HUDEP-2 (cell line): ENCODE measurements around the gene WDR75.

Experiments
- DNase-seq, 76 experiments: peaks; one replicate each; lab custom pipeline; 2025; ENCODE audit not compliant: unreplicated experiment in 76 of 76; lab: John Stamatoyannopoulos, UW

The WDR75 gene

DNA sequence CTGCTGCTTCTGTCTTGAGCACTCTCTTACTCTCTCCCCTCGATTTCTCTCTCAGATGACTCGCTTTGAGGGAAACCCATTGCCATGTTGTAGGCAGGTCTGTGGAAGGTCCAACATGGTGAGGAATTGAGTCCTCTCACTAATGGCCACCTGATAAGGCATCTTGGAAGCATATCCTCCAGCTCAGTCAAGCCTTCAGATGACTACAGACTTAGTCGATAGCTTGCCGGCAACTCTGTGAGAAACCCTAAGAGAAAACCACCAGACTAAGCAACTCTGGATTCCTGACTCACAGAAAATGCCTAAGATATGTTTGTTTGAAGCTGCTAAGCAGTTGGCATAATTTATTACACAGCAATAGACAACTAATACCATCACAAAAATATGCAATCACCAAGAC lies 51.2 kb downstream of the WDR75 start:
- no peak for DNase-seq

DNA sequence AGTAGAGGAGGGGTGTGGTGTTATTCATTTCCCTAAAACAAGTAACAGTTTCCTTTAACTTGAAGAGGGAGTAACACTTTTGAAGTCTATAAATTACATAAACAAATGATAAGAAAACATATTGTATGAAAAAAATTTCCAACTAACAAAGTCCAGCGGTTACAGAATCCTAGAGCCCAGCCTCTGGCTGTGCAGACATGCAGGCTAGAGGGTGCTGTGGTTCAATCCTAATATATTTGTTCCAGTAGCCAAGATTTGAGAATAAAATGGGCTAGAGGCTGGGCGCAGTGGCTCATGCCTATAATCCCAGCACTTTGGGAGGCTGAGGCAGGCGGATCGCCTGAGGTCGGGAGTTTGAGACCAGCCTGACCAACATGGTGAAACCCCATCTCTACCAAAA lies 56.9 kb downstream of the WDR75 start:
- DNase-seq = no peak

DNA sequence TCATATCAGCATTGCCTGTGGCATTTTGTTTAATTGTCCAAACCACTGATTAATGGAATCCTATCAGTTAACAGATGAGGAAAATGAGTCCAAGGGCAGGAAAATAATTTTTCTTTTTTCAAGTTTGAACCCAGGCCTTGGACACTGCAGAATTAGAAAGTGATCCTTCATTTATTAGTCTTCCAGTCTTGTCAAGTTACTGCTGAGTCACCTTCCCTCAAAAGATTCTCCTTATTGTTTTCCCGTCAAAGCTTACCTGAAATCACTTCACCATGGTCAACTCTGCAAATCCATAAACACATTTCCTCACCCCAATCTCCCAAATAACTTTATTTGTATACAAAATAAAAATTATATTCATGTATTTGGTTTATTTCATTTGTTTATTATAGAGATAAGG lies 57.9 kb downstream of the WDR75 start:
- DNase-seq = no peak

DNA sequence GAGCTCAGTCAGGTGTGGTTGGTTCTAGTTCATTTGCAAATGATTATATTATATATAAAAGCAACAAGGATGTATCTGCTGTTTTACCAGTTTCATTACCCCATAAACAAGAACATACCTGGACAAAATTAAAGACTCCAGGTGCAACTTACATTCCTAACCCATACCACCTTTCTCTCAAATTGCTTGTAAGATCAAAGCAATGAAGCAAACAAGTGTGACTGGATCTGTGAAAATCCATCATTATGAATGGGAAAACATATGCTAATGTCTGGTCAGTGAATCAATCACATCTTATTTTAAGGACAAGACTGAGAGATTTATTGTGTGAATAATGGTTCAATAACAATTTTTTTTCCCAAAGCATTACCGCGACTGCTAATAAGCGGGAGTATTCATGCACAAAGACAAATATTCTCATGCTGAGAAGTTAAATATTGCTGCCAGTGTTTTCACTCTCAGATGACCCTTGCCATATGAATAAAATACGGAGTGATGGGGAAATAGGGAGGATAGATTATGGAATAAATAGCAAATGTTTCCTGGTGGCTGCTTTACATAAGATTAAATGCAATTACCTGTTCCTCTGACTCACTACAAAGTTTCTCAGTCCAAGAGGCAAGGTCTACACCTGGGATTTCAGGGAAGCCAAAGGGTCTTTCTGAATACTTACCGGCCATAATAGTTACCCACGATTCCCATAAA lies 59.3 kb downstream of the WDR75 start:
- DNase-seq = no peak

DNA sequence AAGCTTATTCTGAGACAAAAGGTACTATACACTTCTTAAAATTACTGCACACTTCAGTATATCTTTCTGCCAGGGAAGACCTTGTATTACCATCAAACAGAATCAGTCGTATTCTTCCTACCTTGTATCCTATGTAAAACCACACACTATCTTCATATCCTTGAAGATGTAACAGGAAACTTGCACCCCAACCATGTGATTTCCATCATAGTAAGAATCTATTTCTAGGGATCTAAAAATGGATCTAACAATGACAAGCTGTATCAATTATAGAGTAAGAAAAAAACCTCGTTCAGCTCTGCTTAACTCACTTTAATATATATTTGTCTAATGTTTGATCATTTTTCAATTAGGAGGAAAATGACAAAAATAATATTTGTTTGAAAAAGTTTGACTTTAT lies 60.2 kb downstream of the WDR75 start:
- no peak for DNase-seq

DNA sequence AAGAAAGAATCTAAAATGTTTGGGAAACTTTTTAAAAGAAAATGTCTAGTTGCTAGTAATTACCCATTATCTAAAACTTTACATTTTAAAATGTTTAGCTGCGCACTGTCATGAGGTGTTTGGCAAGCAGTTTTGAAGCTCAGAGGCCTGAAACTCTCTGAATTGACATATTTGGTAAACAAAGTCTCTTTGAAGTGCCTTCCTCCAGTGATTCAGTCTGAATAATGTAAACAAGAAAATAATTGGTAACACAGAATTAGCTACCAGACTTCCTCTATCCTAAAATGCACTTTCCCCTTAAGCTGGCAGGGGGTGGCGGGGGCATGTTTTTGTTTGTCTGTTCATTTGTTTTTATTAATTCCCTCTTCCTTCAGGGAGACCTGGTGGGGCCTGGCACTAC lies 61.4 kb downstream of the WDR75 start:
- DNase-seq = no peak

DNA sequence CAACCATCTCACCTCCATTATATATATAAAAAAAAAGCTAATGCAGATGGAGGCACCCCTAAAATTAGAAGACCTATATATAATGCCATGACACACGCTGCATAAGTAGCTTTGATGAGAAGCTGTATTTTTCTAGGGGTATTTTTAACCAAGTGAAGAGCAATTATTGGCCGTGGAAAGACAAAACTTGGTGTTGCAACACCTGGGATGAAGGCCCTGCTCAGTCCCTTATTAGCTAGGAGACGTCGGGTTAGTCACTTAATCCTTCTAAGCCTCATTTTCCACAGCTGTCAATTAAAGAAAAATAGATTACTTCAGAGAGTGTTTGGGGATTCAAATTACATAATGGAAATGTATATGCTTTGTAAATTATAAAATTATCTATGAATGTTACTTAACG lies 63.0 kb downstream of the WDR75 start:
- no peak for DNase-seq

DNA sequence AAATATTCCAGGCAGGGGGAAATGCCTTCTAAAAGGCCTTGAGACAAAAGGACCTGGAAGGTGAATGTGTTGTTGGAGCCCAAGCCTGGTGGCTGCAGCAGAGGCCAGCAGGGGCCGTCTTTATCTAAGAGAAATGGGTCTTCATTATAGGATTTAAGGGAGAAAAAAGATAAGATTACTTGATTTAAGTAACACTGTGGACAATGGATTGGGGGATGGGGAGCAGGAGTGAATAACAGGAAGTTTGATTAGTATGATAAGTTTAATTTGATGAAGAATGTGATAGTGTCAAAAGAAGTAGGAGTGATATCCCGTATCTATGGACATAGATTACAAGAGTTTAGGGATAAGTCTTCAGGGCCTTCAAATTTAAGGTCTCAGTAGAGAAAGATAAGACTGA lies 64.2 kb downstream of the WDR75 start:
- peak in 7 of 76 experiments; percentile 3 to 28 (median 16) for DNase-seq

DNA sequence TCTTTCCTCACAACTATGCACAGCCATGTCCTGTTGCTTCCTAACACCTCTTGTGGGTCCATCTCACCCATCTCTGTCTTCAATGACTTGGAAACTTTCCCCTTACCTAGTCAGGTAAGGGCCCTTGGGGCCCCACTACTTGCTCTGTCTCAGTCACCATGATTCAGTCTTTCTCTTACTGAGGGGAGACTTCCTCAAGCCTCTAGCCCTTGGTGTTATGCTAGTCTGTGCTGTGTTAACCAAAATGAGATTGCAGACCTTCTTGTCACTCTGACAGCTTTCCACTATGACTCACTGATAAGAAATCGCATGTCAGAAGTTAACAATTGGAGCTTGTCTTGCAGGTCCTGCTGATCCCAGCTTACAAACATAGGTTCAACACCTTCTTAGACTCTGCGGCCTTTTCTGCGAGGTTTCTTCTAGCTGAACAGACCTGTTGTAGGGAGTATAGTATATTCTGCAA lies 65.3 kb downstream of the WDR75 start:
- peak in 52 of 76 experiments; percentile 5 to 87 (median 60) for DNase-seq

DNA sequence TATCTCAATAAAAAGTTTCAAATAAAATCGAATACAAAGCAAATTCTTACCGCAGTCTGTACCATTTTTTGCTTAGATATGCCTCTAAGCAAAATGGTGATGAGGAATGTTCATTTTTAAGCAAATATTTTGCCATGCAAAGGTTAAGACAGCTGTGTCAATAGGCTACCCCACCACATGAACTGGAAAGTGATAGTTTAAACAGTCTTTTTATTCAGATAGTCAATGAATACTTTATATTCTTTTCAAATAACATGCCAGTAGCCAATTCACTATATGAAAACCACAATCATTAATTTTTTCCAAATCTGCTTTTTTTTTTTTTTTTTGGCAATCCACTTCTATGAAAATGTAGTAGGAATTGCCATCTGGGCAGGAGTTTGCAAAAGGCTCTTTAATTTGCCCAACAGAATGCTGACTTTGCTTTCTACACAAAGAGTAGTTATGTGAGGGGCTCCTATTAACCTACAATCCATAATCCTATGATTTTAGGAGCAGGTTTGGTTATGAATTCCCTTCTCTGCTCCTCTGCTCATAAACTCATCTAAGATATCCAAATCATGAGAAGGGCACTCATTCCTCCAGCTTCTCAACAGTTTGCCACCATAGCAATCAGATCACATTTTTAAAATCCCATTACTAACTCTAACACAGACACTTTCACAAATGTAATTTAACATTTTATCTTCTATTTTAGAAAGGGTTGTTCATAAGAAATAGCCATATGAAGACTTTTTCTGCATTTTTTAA lies 70.1 kb downstream of the WDR75 start:
- DNase-seq = no peak

DNA sequence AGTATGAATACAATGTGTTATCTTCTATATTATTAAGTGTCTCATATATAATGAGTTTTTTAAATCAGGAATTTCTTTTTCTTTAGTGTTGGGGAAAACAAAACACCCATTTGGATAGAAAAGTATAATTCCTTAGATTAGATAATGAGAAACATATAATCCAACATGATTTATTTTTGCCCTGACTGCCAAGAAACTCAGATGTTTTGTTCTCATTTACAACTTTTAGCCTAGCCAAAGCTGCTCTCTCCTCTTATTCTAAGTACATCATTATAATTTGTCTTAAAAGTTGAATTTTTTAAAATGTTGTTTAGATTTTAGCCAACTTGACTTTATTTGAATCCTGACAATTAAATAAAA lies 70.7 kb downstream of the WDR75 start:
- DNase-seq = no peak

DNA sequence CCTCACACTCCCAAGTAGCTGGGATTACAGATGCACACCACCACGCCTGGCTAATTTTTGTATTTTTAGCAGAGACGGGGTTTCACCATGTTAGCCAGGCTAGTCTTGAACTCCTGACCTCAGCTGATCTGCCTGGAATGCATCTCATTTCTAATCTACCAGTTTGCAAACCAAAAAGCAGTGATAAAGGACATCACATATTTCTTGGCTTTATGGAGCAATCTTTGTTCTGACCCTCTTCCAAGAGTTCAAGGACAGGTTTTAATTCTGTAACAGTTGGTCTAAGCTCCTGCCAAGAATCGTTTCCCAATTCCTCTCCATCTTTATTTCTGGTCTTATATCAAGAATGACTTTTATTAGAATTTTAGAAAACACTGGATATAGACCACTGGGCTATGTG lies 71.6 kb downstream of the WDR75 start:
- no peak for DNase-seq

DNA sequence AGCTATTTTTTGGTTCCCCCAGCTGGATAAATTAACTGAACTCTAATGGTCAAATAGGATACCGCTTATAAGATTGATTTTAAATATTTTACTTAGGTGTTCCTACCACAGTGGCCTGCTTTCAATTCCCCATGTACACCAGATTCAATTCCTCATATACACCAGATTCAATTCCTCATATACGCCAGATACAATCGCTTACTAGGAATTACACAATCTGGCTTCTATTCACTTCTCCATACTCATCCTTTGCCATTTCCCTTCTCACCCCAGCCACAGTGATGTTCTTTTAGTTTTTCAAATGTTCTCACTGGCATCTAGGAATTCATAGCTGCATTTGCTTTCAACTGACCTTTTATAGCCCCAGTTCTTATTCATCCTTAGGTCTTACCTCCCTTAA lies 72.8 kb downstream of the WDR75 start:
- no peak for DNase-seq

DNA sequence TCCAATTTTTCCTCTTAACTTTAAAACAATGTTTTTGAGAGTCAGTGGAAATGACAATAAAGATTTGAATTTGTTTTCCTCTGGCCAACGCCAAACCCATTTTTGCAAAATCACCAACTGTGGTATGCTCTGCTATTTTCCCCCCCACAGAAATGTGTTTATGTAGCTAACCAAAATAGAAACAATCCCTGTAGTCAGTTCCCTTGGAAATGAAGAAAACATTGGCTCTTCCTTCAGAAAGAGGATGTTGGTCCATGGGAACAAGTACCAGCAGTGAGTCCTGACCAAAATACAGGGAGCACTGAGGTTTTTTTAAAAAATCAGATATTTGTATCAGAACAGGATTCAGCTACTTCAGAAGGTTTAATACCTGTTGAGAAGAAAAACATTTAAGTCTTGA lies 74.0 kb downstream of the WDR75 start:
- DNase-seq = no peak

DNA sequence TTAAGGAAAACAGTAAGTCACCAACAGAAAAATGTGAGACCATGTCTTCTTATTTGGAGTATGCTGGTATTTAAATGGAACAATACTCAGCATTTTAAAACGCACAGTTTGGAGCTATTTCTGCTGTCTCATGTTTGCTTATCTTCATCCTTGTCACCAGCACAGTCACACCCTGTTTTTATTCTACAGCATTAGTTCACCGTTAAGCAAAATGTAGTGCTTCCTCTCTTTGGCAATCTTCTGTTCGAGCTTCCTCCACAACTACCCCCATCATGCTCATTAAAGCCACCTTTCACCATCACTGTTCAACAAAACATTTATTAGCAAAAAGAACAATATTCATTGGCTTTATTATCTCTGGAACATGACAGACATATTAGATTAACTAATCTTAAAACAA lies 75.3 kb downstream of the WDR75 start:
- DNase-seq = peak in 30 of 76 experiments; percentile 9 to 67 (median 34)

DNA sequence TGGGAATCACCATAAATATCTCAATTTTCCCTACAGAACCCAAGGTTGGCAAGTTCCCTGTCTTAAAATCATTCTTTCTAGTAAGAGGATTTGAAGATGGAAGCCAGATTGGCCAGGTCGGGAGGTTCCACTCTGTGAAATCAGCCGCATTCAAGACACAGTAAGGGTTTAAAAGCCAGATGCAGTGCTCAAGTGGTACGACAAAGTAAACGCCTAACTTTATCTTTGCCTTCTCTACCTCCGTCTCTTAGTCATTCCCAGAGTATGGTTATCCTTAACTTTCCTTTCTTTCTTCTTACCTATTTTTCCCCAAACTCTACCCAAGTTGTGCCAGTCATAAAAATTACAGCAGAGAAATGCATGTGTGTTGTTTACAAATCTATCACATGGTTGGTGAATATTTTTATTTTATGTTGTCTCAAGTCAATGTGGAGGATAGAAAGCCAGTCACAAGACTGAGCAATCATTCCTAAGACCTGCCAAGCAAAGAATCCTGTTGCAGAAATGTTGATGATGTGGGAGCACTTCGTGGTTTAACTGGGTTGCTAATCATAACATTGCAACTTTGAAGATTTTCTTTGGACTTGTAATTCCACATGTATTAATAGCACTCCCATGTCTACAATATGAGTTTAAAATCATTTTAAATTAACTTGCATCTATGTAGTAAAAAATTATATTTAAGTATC lies 76.7 kb downstream of the WDR75 start:
- DNase-seq = no peak

DNA sequence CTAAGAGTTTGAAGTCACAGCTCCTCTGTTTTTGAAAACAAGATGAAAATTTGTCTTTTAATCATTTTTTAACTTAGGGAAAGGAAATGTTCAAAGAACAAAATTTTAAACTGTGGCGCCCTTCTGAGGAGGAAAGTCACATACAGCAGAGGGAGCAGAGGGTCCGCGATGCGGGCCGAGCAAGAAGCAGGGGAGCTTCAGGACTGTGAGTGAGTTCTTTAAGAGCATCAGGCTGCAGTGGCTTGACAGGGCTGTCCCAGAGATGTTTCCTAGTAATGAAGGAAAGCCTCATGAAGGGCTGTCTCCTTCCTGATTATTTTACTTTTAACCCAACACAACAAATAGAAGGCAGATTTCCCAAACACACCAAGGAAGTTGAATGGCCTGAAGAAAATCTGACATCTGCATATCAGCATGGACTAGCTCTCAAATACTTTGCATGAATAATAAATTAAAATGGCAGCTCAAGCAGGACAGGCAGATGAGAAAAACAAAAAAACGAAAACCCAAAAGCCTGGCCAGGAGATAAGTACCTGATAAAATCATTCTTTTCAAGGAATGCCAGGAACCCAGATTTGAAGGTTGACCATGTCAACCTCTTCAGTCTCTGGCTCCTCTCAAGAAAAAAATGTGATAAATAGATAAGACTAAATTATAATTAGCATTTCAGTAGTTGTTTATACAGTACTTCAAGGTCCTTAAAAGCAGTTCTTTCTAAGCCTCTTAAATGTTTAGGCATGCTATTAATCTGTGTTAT lies 78.5 kb downstream of the WDR75 start:
- no peak for DNase-seq

DNA sequence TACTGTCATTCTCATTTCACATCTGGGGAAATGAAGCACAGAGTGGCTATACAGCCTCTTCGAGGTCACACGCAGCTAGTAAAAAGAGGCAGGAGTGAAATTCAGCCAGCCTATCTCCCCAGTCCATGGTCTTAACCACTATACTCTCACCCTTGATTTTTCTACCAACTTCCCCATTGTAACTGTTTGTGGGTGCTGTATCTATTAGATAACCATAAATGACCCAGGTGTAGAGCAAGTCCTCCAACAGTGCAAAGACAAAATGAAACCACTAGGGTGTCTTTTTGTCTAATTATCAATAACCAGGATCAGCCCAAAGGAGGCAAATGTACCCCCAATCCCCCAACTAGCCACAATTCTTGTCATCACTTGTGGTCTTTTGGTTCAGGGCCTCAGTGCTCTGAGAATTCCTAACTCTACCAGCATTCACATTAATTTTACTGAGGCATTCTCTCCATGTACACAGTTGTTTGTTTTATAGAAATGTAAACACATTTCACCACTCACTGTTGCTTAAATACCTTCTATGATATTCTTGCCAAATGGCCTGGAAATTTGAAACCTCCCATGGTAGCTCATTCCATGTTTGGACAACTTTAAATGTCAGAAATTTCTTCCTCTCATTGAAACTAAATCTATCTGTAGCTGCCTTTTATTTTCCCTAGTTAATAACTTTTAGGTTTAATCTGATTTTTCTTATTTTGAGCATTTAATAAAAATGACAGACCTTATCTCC lies 80.6 kb downstream of the WDR75 start:
- DNase-seq = peak in 47 of 76 experiments; percentile 6 to 84 (median 32)

DNA sequence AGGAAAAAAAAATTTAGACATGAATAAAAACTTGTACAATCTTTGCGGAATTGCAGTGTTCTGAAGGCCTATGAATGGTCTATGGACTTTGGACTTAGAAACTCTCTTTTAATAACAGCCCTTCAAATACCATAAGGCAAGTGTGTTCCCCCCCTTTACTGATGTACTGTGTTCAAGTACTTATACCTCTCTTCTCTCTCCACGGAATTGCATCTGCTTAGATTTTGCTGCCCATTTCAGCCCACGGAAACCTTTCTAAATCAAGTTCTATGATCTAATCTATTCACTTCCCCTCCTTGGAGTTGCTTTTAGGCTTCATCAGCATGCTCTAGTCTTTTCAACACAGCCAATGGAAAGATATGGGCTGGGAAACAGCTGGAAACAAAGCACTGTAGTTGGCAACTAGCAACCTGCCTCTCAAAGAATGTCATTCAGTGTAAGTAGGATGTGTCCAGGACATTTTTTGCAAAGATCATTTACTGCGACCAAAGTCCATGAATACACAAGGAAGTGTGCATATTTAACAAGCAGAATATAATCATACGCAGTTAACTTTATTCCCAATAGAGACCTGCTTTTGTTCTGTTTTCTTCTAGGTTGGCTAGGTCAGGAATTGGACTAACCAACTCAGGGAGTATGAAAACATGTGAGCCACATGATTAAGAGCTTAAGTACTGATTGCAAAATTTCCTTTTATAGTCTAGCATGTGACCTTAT lies 81.3 kb downstream of the WDR75 start:
- peak in 1 of 76 experiments; percentile 16 for DNase-seq

DNA sequence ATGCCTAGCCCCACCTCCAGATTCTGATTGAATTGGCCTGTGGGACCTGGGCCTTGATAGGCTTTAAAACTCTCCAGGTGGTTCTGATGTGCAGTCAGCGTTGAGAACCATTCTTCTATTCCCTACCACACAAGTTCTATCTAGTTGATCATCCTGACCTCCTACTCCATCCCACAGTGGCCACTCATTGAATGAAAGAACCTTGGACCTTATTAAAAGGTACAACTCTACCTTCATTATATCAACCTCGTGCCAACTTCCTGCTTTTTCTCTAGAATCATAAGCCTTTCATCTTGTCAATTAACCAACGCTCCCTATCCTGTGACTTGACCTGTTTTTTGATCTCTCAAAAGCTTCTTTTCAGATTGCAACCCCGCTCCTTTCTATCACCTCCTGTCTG lies 83.5 kb downstream of the WDR75 start:
- no peak for DNase-seq
